Umbilical cord (tissue), 2 donors: ENCODE measurements around the gene RABL2B. TPM values are rescaled to one million over a fixed set of nuclear protein-coding genes. Genes with fewer than 3 reads are reported as not detected.

Experiments
- DNase-seq: peaks from one replicate; pipeline ENCODE4 v3.0.0-alpha.2; 2015; ENCODE audit warnings: low spot score
- total RNA-seq: library from RNA; depleted of rRNA; stranded (reverse); fragments of >200 nt; gene quantifications from one replicate; pipeline ENCODE4 v1.2.3, GENCODE V29; 2014; ENCODE audit warnings: low replicate concordance; ENCODE audit not compliant: insufficient read depth

RABL2B gene
- total RNA-seq, 1 donor from 2014 or later: 7.5 TPM

GRCh38 chr22:50738649-50739227, 44.7 kb downstream of the RABL2B start:
- DNase-seq: no peak

- no peak for DNase-seq
These were observed 45.4 kb downstream of the RABL2B start, which contains the start of gene ACR for GRCh38 chr22:50737728-50738648. Gene ACR, plus strand, starts transcription at chr22:50738204. Its CDS starts 32 bp downstream, at chr22:50738236.

- no peak for DNase-seq
These were observed 47.8 kb downstream of the RABL2B start for GRCh38 chr22:50735739-50736030.

GRCh38 chr22:50734986-50735738, 48.3 kb downstream of the RABL2B start:
- DNase-seq: no peak

- no peak for DNase-seq
These were observed 49.1 kb downstream of the RABL2B start for GRCh38 chr22:50734343-50734771.

GRCh38 chr22:50733521-50734342, 49.7 kb downstream of the RABL2B start:
- peak; percentile 72 for DNase-seq

- DNase-seq: no peak
These were observed 50.8 kb downstream of the RABL2B start for GRCh38 chr22:50732681-50733080.

GRCh38 chr22:50731811-50732624, 51.4 kb downstream of the RABL2B start:
- peak; percentile 25 for DNase-seq

GRCh38 chr22:50730941-50731661, 52.3 kb downstream of the RABL2B start:
- peak; percentile 35 for DNase-seq

GRCh38 chr22:50730013-50730891, 53.2 kb downstream of the RABL2B start:
- no peak for DNase-seq

- DNase-seq: no peak
These were observed 53.9 kb downstream of the RABL2B start for GRCh38 chr22:50729391-50730012.

- DNase-seq: no peak
These were observed 54.9 kb downstream of the RABL2B start for GRCh38 chr22:50728523-50728931.

- no peak for DNase-seq
These were observed 55.5 kb downstream of the RABL2B start for GRCh38 chr22:50727678-50728522.

GRCh38 chr22:50726643-50727340, 56.6 kb downstream of the RABL2B start:
- DNase-seq: no peak

GRCh38 chr22:50725597-50725996, 57.8 kb downstream of the RABL2B start:
- no peak for DNase-seq

- DNase-seq: no peak
These were observed 58.8 kb downstream of the RABL2B start for GRCh38 chr22:50724616-50725015.

- no peak for DNase-seq
These were observed 59.4 kb downstream of the RABL2B start for GRCh38 chr22:50723991-50724390.
